NCI-H1436 treated with DMSO at 0.1 percent for 48 hours (cell line): ENCODE measurements around the gene ICAM5.
A peak's percentile ranks its signal among the peaks of the same experiment; 100 is the strongest.
"Not testable (repeated sequence)": the region's sequence is repeated elsewhere in the genome, so short reads cannot be mapped to it uniquely, and the experiment has no call there.

Experiments used
- DNase-seq: peaks from one replicate; lab custom pipeline; 2025; lab: John Stamatoyannopoulos, UW

Gene ICAM5, protein sequence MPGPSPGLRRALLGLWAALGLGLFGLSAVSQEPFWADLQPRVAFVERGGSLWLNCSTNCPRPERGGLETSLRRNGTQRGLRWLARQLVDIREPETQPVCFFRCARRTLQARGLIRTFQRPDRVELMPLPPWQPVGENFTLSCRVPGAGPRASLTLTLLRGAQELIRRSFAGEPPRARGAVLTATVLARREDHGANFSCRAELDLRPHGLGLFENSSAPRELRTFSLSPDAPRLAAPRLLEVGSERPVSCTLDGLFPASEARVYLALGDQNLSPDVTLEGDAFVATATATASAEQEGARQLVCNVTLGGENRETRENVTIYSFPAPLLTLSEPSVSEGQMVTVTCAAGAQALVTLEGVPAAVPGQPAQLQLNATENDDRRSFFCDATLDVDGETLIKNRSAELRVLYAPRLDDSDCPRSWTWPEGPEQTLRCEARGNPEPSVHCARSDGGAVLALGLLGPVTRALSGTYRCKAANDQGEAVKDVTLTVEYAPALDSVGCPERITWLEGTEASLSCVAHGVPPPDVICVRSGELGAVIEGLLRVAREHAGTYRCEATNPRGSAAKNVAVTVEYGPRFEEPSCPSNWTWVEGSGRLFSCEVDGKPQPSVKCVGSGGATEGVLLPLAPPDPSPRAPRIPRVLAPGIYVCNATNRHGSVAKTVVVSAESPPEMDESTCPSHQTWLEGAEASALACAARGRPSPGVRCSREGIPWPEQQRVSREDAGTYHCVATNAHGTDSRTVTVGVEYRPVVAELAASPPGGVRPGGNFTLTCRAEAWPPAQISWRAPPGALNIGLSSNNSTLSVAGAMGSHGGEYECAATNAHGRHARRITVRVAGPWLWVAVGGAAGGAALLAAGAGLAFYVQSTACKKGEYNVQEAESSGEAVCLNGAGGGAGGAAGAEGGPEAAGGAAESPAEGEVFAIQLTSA

DNA sequence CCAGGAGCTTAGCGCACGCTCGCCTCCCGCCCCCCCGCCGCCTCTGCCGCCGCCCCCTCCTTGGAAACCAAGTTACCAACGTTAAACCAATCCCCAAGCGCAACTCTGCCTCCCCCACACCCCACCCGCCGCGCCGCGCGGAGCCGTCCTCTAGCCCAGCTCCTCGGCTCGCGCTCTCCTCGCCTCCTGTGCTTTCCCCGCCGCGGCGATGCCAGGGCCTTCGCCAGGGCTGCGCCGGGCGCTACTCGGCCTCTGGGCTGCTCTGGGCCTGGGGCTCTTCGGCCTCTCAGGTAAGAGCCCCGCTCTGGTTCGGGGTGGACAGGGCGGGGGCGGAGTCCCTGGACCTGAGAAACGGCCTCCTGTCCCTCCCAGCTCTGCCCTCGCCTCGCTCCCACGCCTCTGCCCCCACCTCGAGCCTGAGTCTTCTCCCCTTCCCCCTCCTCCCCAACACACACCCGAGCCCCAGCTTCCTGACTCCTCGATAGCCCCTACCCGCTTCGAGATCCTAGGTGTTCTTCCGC is at the start of gene ICAM5:
Gene ICAM5, plus strand, starts transcription at position 117 of the 521 bp plus-strand sequence. Its CDS starts 92 bp downstream, at position 209.
- no peak for DNase-seq

DNA sequence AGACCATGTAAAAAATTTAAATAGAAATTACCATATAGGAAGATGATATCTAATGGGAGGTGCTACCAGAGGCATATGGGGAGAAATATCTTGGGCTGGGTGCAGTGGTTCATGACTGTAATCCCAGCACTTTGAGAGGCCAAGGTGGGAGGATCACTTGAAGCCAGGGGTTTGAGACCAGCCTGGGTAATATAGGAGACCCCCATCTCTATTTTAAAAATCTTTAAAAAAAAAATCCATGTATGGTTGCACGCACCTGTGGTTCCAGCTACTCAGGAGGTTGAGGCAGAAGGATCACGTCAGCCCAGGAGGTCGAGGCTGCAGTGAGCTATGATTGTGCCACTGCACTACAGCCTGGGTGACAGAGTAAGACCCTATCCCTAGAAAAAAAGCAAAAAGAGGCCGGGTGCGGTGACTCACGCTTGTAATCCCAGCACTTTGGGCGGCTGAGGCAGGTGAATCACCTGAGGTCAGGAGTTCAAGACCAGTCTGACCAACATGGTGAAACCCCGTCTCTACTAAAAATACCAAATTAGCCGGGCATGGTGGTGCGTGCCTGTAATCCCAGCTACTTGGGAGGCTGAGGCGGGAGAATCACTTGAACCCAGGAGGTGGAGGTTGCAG is 47.8 kb upstream of the ICAM5 start:
- DNase-seq: not testable (repeated sequence)

DNA sequence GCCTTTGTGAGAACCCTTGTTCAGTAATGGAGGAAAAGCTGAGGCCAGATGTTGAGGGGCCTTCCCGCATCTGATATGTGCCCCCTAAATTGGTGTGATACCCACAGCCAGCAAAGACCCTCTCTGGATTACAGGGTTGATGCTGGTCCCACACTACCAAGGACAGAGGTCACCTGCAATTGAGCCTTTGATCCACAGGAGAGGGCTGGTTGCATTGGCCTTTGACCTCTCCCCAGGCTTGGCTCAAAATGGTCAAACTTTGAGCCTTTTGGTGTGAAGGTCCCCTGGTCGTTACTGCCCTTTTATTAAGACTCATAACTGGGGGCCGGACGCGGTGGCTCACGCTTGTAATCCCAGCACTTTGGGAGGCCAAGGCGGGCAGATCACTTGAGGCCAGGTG is 46.1 kb upstream of the ICAM5 start:
- DNase-seq: no peak

DNA sequence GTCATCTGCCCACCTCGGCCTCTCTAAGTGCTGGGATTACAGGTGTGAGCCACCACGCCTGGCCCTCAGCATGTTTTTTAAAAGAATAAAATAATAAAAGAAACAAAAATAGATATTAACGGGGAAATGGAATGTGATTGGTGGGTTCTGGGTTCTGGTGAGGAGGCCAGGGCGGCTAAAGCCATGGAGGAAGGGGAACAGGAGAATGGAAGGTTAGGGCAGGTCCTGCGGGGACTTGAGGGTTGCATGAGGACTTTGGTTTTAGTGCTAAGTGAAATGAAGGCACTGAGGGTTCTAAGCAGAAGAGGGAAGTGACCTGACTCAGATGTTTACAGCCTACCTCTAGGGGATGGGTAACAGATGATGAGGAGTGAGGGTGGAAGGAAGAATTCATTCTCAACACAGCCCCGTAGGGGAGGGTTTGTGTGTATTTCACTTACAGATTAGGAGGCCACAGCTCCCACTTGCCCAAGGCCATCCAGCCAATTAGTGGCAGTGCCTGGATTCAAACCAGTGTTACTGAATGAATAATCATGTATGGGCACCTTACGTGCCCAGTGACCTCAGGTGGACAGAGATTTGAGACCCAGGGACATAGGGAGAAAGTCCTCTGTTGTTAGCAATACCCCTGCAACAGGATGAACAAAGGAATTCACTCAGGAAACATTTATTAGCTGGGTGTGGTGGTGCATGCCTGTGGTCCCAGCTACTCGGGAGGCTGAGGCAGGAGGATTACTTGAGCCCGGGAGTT is 44.4 kb upstream of the ICAM5 start:
- DNase-seq: no peak

DNA sequence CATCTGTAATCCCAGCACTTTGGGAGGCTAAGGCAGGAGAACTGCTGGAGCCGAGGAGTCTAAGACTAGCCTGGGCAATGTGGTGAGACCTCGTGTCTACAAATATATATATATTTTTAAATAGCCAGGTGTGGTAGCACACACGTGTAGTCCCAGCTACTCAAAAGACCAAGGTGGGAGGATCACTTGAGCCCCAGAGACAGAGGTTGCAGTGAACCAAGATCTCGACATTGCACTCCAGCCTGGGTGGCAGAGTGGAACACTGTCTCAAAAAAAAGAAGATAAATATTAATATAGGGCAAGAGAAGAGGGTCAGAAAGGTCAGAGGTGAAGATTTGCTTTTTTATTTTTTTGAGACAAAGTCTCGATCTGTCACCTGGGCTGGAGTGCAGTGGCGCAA is 43.2 kb upstream of the ICAM5 start:
- DNase-seq: no peak

DNA sequence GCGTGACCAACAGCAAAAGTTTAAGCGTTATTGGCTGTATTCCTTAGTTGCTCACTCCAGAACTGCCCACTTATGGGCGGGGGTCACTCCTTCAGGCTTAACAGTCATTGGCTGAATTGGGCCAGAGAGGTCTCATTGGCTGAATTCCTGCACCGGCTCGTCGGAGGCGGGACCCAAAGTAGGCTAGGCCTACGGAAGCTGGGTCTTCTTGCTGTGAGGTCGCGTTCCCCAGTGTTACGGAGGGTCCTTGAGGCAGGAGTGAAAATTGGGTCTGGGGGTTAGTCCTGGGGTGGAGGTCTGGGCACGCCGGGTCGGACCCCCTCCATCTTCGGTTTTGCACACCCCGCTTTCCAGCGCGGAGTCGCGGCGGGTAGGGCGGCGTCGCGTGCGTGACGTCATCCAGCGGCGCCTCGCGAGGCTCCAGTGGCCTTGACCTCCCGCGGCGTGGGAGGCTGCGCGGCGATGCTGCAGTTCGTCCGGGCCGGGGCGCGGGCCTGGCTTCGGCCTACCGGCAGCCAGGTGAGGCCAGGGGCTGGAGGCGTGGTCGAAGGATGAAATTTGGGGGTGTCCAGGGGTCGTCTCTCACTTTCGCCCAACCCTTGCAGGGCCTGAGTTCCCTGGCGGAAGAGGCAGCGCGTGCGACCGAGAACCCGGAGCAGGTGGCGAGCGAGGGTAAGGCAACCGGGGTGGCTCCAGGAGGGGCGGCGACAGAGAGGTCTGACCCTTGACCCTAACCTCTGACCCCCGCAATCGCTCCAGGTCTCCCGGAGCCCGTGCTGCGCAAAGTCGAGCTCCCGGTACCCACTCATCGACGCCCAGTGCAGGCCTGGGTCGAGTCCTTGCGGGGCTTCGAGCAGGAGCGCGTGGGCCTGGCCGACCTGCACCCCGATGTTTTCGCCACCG is 37.7 kb upstream of the ICAM5 start, which contains the start of gene MRPL4:
Gene MRPL4, plus strand, starts transcription at position 423 of the 903 bp plus-strand sequence. Its CDS starts 40 bp downstream, at position 463.
- peak; percentile 98 for DNase-seq

DNA sequence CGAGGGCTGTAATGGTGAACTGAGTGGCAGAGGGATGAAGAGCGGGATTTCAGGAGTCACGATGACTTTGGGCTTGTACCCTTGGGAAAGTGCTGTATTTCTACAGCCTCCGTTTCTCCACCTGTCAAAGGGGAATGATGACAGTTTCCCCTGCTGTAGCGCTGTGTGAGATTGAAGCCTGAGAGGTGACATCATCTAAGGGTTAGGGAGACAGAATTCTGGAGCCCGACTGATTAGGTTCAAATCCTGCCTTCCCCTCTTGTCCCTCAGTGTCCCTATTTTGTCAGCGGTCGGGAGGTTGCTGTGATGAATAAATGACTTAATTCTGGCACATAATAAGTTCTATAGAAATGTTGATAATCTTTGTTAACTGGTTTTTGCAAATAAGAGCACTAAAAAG is 37.0 kb upstream of the ICAM5 start:
- DNase-seq: no peak

DNA sequence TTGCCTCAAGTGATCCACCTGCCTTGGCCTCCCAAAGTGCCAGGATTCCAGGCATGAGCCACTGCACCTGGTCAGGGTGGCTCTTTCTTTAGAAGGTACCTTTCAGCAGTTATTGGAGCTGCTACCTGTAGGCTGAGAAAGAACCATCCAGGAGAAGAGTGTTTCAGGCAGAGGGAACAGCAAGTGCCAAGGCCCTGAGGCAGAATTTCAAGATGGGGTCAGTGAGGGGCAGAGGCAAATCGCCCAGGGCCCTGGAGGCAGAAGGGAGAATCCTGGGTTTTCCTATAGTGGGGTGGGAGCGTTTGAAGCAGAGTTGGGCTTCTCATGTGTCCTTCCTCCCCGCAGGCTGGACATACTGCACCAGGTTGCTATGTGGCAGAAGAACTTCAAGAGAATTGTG is 35.5 kb upstream of the ICAM5 start:
- DNase-seq: no peak

DNA sequence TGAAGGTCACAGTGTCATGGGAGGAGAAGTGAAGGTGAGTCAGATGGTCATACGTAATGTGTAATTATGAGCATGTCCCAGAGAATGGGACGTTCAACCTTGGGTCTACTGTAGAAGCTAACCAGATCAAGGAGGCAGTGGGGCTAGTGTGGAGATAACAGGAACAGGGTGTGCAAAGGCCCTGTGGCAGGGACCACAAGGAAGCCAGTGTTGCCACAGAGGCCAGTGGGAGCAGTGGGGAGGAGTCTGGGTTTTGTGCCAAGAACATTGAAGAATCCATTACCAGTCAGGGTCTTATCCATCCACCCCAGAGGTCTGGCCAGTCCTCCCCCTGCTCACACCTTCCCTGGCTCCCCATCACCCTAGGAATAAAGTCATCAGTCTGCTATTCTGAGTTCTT is 34.4 kb upstream of the ICAM5 start:
- no peak for DNase-seq

DNA sequence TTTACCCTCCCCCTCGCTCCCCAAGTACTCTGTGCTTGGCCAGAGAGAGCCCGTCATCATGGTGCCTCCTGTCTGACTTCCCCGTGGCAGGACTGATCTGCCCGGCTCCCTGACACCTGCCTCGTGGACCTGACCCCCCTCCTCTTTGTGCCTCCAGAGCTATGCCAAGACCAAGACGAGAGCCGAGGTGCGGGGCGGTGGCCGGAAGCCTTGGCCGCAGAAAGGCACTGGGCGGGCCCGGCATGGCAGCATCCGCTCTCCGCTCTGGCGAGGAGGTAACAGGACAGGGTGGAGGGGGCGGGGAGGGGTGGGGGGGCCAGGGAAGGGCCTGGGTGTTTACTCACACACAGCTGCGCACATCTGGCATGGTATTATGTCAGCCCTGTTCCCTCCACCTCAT is 33.2 kb upstream of the ICAM5 start:
- no peak for DNase-seq

DNA sequence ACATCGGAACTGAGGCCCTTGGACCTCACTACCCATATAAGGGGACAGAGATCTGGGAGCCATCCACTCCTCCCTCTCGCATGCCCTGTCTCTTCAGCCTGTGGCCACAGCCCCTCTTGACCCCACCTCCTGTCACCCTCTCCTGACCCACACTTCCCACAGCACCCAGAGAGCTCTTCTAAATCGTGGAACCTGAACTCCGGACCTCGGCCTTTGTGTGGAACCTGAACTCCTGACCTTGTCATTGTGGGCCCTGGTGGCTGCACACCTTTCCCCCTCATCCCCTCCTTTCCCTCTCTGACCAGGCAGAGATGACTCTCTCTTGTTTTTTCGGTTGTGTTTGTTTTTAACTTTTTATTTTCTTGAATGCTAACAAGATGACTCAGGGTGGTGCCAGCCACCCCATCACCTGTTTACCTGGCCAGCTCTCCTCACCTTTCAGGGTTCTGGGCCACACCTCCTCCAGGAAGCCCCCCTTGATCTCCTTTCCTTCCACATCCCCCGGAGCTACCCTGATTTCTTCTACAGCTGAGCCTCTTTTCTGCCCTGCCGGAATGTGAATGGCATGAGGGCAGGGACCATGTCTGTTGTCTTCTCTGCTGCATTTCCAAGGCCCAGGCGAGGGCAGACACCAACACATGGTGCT is 32.7 kb upstream of the ICAM5 start:
- DNase-seq: no peak

DNA sequence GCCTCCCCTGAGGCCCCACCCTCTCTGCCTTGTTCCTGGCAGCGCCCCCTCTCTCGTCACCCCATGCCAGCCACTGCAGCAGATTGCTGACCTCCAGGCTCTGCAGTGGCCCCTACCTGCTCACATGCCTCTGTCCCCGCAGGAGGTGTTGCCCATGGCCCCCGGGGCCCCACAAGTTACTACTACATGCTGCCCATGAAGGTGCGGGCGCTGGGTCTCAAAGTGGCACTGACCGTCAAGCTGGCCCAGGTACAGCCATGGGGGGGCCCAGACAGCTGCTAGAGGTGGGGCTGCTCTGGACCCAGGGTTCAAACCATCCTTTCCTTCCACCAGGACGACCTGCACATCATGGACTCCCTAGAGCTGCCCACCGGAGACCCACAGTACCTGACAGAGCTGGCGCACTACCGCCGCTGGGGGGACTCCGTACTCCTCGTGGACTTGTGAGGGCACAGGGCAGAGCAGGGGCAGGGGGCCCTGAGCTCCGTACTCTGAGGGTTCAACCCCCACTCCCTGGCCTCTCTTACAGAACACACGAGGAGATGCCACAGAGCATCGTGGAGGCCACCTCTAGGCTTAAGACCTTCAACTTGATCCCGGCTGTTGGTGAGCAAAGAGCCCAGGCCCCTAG is 31.6 kb upstream of the ICAM5 start:
- no peak for DNase-seq

DNA sequence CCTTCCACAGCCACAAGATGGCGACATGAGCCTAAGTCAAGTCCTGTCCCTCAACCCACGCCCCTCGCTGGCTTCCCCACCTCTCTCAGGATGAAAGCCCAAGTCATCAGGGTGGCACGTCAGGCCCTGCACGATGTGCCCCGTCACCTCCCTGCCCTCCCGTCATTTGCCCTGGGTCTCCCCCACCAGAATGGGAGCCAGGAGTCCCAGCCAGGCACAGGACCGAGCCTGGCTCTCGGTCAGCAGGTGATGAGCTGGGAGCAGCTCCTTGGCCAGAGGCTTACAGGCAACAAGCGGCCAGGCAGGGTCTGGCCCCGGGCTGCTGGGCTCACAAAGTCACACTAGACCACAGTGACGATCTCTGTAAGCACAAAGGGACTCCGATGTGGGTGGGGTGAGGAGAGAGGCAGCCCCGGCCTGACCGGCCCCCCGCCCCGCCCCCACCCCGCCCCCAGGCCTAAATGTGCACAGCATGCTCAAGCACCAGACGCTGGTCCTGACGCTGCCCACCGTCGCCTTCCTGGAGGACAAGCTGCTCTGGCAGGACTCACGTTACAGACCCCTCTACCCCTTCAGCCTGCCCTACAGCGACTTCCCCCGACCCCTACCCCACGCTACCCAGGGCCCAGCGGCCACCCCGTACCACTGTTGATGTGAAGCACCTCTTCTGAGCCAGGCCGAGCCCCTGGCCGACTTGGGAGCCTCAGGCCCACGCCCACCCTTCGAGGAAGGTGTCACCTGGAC is 30.4 kb upstream of the ICAM5 start:
- DNase-seq: peak; percentile 13

DNA sequence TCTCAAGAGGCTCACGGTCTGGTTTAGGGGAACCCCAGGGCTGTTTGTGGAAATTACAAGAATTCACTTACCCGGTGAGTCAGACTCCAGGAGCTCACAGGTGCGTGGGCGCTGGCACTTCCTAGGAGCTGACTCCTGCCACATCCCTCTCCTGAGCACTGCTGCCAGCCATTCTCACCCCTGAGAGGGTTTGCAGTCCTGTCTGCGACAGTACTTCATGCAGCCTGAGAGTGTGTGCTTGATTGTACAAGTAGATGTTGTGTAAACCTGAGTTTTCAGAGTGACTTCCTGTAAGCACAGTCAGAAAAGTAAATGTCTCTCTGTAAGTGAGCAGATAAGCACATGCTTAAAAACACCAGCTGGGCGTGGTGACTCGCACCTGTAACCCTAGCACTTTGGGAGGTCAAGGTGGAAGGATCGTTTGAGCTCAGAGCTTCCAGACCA is 29.6 kb upstream of the ICAM5 start:
- no peak for DNase-seq

DNA sequence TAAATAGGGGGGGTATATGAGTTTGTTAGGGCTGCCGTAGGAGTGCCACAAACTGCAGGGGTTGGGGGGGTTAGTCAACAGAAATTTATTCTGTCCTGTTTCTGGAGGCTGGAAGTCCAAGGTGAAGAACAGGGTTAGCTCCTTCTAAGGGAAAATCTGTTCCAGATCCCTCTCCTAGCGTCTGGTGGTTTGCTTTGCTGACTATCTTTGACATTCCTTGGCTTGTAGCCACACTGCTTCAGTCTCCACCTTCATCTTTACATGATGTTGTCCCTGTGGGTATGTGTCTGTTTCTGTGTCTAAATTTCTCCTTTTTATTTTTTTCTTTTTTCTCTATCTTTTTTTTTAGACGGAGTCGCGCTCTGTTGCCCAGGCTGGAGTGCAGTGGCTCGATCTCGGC is 27.0 kb upstream of the ICAM5 start:
- DNase-seq: no peak

DNA sequence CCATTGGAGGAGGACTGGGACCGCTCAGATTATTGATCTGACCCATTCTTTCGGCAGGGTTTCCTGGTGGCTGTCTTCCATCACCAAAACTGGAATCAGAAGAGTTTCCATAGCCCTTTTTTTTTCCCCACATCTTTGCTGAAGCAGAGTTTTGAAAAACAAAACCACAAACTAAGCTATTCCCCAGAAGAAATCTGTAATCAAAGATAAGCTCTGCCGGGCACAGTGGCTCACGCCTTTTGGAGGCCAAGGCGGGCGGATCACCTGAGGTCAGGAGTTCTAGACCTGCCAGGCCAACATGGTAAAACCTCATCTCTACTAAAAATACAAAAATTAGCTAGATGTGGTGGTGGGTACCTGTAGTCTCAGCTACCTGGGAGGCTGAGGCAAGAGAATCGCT is 23.0 kb upstream of the ICAM5 start:
- no peak for DNase-seq

DNA sequence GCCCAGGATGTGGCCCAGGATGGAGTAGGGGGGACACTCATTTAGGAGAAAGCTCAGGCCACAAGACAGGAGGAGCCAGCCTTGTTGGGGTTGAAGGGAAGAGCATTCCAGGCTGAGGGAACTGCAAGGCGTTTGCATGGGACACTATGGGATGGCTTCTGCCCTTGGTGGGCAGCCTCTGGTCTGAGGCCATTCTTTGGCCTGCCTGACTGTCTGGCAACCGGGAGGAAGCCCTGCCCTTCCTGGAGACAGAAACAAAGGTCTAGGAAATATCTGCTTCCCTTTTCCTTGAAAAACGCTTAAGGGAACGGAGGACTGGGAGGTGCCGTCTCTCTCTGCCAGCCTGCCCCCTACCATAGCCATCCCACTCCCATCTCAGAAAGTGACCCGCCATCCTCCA is 21.7 kb upstream of the ICAM5 start:
- DNase-seq: no peak

DNA sequence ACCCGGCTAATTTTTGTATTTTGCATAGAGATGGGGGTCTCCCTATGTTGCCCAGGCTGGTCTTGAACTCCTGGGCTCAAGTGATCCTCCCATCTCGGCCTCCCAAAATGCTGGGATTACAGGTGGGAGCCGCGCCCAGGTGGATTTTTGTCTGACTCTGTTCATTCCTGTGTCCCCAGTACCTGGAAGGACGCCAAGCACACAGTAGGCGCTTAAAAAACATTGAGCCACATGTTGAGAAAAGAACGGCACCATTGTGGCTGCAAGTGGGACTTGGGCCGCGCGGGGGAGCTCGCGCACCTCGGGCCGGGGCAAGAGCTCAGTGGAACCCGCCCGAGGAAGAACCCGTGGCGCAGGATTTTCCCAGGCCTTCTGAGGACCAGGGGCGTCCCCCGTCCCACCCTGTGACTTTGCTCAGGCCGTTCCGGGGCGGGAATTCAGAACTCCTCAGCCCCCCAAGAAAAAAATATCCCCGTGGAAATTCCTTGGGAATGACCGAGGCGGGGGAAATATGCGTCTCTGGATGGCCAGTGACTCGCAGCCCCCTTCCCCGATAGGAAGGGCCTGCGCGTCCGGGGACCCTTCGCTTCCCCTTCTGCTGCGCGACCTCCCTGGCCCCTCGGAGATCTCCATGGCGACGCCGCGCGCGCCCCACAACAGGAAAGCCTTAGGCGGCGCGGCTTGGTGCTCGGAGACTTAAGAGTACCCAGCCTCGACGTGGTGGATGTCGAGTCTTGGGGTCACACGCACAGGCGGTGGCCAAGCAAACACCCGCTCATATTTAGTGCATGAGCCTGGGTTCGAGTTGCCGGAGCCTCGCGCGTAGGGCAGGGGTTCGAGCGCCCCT is 20.2 kb upstream of the ICAM5 start:
- no peak for DNase-seq
